Measurements from ENCODE around the gene FAM236B. TPM values are rescaled to one million over a fixed set of nuclear protein-coding genes. Genes with fewer than 3 reads are reported as not detected.
"Not testable (repeated sequence)": the region's sequence is repeated elsewhere in the genome, so short reads cannot be mapped to it uniquely, and the experiment has no call there.

Gene FAM236B
- not detected for total RNA-seq
- total RNA-seq (2013): not detected

- H3K27ac ChIP-seq (ENCODE audit: low read length); H3K27ac Mint-ChIP-seq; H3K9me3 Mint-ChIP-seq; DNase-seq; H3K36me3 ChIP-seq (ENCODE audit: control insufficient read depth, insufficient read depth, low read length); H3K4me3 Mint-ChIP-seq; H3K4me1 Mint-ChIP-seq; H3K36me3 Mint-ChIP-seq; H3K27me3 ChIP-seq (ENCODE audit: control insufficient read depth, insufficient read depth, low read length); H3K27me3 Mint-ChIP-seq (ENCODE audit: low read depth in 2 of 2); H3K4me1 ChIP-seq (ENCODE audit: control insufficient read depth, insufficient read depth, low read length); intact Hi-C loops (cut with micrococcal nuclease); H3K4me3 ChIP-seq (ENCODE audit: low read length); ATAC-seq; H3K9me3 ChIP-seq (ENCODE audit: control insufficient read depth, insufficient read depth, low read length): not testable (repeated sequence)
- WGBS (ENCODE audit: insufficient coverage): no CpG with 5 or more reads among the region's 15 CpGs
Observed at GRCh38 chrX:72782560-72782959, at the start of gene FAM236B. FAM236B (minus strand) TSS chrX:72782660; CDS start chrX:72782560, 100 bp downstream.

- intact Hi-C loops (cut with micrococcal nuclease); H3K9me3 Mint-ChIP-seq; H3K9me3 ChIP-seq (ENCODE audit: control insufficient read depth, insufficient read depth, low read length); H3K4me3 Mint-ChIP-seq; ATAC-seq; H3K4me3 ChIP-seq (ENCODE audit: low read length); H3K4me1 ChIP-seq (ENCODE audit: control insufficient read depth, insufficient read depth, low read length); H3K27me3 ChIP-seq (ENCODE audit: control insufficient read depth, insufficient read depth, low read length); H3K4me1 Mint-ChIP-seq; H3K27me3 Mint-ChIP-seq (ENCODE audit: low read depth in 2 of 2); H3K27ac ChIP-seq (ENCODE audit: low read length); H3K36me3 Mint-ChIP-seq; H3K36me3 ChIP-seq (ENCODE audit: control insufficient read depth, insufficient read depth, low read length); H3K27ac Mint-ChIP-seq; DNase-seq: not testable (repeated sequence)
- WGBS (ENCODE audit: insufficient coverage): no CpG with 5 or more reads among the region's 13 CpGs
Observed at GRCh38 chrX:72830701-72831100, 48.2 kb upstream of the FAM236B start.

- ATAC-seq; H3K36me3 ChIP-seq (ENCODE audit: control insufficient read depth, insufficient read depth, low read length); H3K4me3 Mint-ChIP-seq; H3K4me3 ChIP-seq (ENCODE audit: low read length); H3K27ac Mint-ChIP-seq; H3K9me3 ChIP-seq (ENCODE audit: control insufficient read depth, insufficient read depth, low read length); H3K36me3 Mint-ChIP-seq; intact Hi-C loops (cut with micrococcal nuclease); H3K27ac ChIP-seq (ENCODE audit: low read length); H3K4me1 Mint-ChIP-seq; DNase-seq; H3K27me3 Mint-ChIP-seq (ENCODE audit: low read depth in 2 of 2); H3K4me1 ChIP-seq (ENCODE audit: control insufficient read depth, insufficient read depth, low read length); H3K9me3 Mint-ChIP-seq; H3K27me3 ChIP-seq (ENCODE audit: control insufficient read depth, insufficient read depth, low read length): not testable (repeated sequence)
- no CpG with 5 or more reads among the region's 13 CpGs for WGBS (ENCODE audit: insufficient coverage)
Observed at GRCh38 chrX:72808110-72808509, 25.6 kb upstream of the FAM236B start, which contains the start of gene FAM236D. FAM236D (minus strand) TSS chrX:72808210; CDS start chrX:72808110, 100 bp downstream.

- ATAC-seq; H3K27me3 Mint-ChIP-seq (ENCODE audit: low read depth in 2 of 2); H3K4me3 ChIP-seq (ENCODE audit: low read length); H3K36me3 Mint-ChIP-seq; intact Hi-C loops (cut with micrococcal nuclease); H3K4me3 Mint-ChIP-seq; H3K4me1 Mint-ChIP-seq; H3K9me3 Mint-ChIP-seq; H3K36me3 ChIP-seq (ENCODE audit: control insufficient read depth, insufficient read depth, low read length); DNase-seq; H3K9me3 ChIP-seq (ENCODE audit: control insufficient read depth, insufficient read depth, low read length); H3K4me1 ChIP-seq (ENCODE audit: control insufficient read depth, insufficient read depth, low read length); H3K27ac ChIP-seq (ENCODE audit: low read length); H3K27me3 ChIP-seq (ENCODE audit: control insufficient read depth, insufficient read depth, low read length); H3K27ac Mint-ChIP-seq: not testable (repeated sequence)
- WGBS (ENCODE audit: insufficient coverage): 80% methylated on average over 1 of the region's 3 CpGs
Observed at GRCh38 chrX:72790390-72790789, 7.9 kb upstream of the FAM236B start.

- ATAC-seq; H3K27ac ChIP-seq (ENCODE audit: low read length); H3K36me3 ChIP-seq (ENCODE audit: control insufficient read depth, insufficient read depth, low read length); DNase-seq; H3K9me3 Mint-ChIP-seq; H3K9me3 ChIP-seq (ENCODE audit: control insufficient read depth, insufficient read depth, low read length); H3K4me3 ChIP-seq (ENCODE audit: low read length); intact Hi-C loops (cut with micrococcal nuclease); H3K27ac Mint-ChIP-seq; H3K4me3 Mint-ChIP-seq; H3K27me3 ChIP-seq (ENCODE audit: control insufficient read depth, insufficient read depth, low read length); H3K27me3 Mint-ChIP-seq (ENCODE audit: low read depth in 2 of 2); H3K36me3 Mint-ChIP-seq; H3K4me1 Mint-ChIP-seq; H3K4me1 ChIP-seq (ENCODE audit: control insufficient read depth, insufficient read depth, low read length): not testable (repeated sequence)
- WGBS (ENCODE audit: insufficient coverage): no CpG with 5 or more reads among the region's 1 CpG
Observed at GRCh38 chrX:72788142-72788541, 5.7 kb upstream of the FAM236B start.

- WGBS (ENCODE audit: insufficient coverage): no CpG with 5 or more reads among the region's 6 CpGs
- H3K4me1 ChIP-seq (ENCODE audit: control insufficient read depth, insufficient read depth, low read length); ATAC-seq; H3K27ac ChIP-seq (ENCODE audit: low read length); H3K36me3 ChIP-seq (ENCODE audit: control insufficient read depth, insufficient read depth, low read length); H3K27me3 ChIP-seq (ENCODE audit: control insufficient read depth, insufficient read depth, low read length); H3K4me3 ChIP-seq (ENCODE audit: low read length); H3K36me3 Mint-ChIP-seq; H3K4me3 Mint-ChIP-seq; H3K4me1 Mint-ChIP-seq; DNase-seq; H3K27ac Mint-ChIP-seq; H3K9me3 Mint-ChIP-seq; intact Hi-C loops (cut with micrococcal nuclease); H3K27me3 Mint-ChIP-seq (ENCODE audit: low read depth in 2 of 2); H3K9me3 ChIP-seq (ENCODE audit: control insufficient read depth, insufficient read depth, low read length): not testable (repeated sequence)
Observed at GRCh38 chrX:72783964-72784363, 1.5 kb upstream of the FAM236B start.

GRCh38 chrX:72783365-72783936, 991 bp upstream of the FAM236B start:
- H3K9me3 ChIP-seq (ENCODE audit: control insufficient read depth, insufficient read depth, low read length); H3K4me1 Mint-ChIP-seq; H3K36me3 Mint-ChIP-seq; DNase-seq; ATAC-seq; intact Hi-C loops (cut with micrococcal nuclease); H3K27ac Mint-ChIP-seq; H3K4me3 Mint-ChIP-seq; H3K4me1 ChIP-seq (ENCODE audit: control insufficient read depth, insufficient read depth, low read length); H3K27ac ChIP-seq (ENCODE audit: low read length); H3K27me3 ChIP-seq (ENCODE audit: control insufficient read depth, insufficient read depth, low read length); H3K4me3 ChIP-seq (ENCODE audit: low read length); H3K36me3 ChIP-seq (ENCODE audit: control insufficient read depth, insufficient read depth, low read length); H3K27me3 Mint-ChIP-seq (ENCODE audit: low read depth in 2 of 2); H3K9me3 Mint-ChIP-seq: not testable (repeated sequence)
- no CpG with 5 or more reads among the region's 8 CpGs for WGBS (ENCODE audit: insufficient coverage)

- intact Hi-C loops (cut with micrococcal nuclease); H3K36me3 Mint-ChIP-seq; H3K9me3 Mint-ChIP-seq; H3K9me3 ChIP-seq (ENCODE audit: control insufficient read depth, insufficient read depth, low read length); H3K27me3 Mint-ChIP-seq (ENCODE audit: low read depth in 2 of 2); H3K27me3 ChIP-seq (ENCODE audit: control insufficient read depth, insufficient read depth, low read length); H3K4me3 Mint-ChIP-seq; H3K27ac Mint-ChIP-seq; H3K36me3 ChIP-seq (ENCODE audit: control insufficient read depth, insufficient read depth, low read length); H3K27ac ChIP-seq (ENCODE audit: low read length); H3K4me3 ChIP-seq (ENCODE audit: low read length); DNase-seq; H3K4me1 Mint-ChIP-seq; H3K4me1 ChIP-seq (ENCODE audit: control insufficient read depth, insufficient read depth, low read length): not testable (repeated sequence)
- ATAC-seq: peak in 1 of 3 donors; percentile 45
- WGBS (ENCODE audit: insufficient coverage): no CpG with 5 or more reads among the region's 6 CpGs
Observed at GRCh38 chrX:72778146-72778545, 4.3 kb downstream of the FAM236B start.

All from natural killer cell (primary cell).